Stomach smooth muscle (tissue), 2 donors: ENCODE data around the gene SIGMAR1.

ENCODE experiments used
- H3K27ac ChIP-seq: one replicate; pipeline ENCODE4 v1.7.0; 2013; ENCODE audit warnings: mild to moderate bottlenecking, low read length, inconsistent platforms
- H3K27me3 ChIP-seq, 2 donors: one replicate each; pipeline ENCODE4 v1.7.0; 2013; ENCODE audit warnings: low read length in 2 of 2; ENCODE audit not compliant: insufficient read depth in 2 of 2, control insufficient read depth in 1 of 2
- H3K36me3 ChIP-seq, 2 donors: one replicate each; pipeline ENCODE4 v1.7.0; 2013; ENCODE audit warnings: low read length in 2 of 2; ENCODE audit not compliant: control insufficient read depth in 2 of 2, insufficient read depth in 2 of 2
- H3K4me1 ChIP-seq: one replicate; pipeline ENCODE4 v1.7.0; 2013; ENCODE audit warnings: low read length; ENCODE audit not compliant: control insufficient read depth, insufficient read depth
- H3K4me3 ChIP-seq, 2 donors: one replicate each; pipeline ENCODE4 v1.7.0; 2013; ENCODE audit warnings: low read length in 2 of 2
- H3K9ac ChIP-seq, 2 donors: one replicate each; pipeline ENCODE4 v1.7.0; 2013; ENCODE audit warnings: low read length in 2 of 2, mild to moderate bottlenecking in 1 of 2
- H3K9me3 ChIP-seq, 2 donors: one replicate each; pipeline ENCODE4 v1.7.0; 2013; ENCODE audit warnings: low read length in 2 of 2; ENCODE audit not compliant: control insufficient read depth in 2 of 2
- donor health status: healthy.
- donor health status: Pancreatic carcinoma.

SIGMAR1 gene

GRCh38 chr9:34601937-34602573 is 35.5 kb downstream of the SIGMAR1 start:
- Histone ChIP-seq H3K4me1 (no peaks in the 10 kb centered on the region), H3K27me3 (peaks cover 0 to 6% of the 10 kb centered on the region in 2 donors), H3K36me3 (no peaks in the 10 kb centered on the region), H3K4me3 (no peak overlapping the region), H3K9ac (no peak overlapping the region), H3K27ac (no peak overlapping the region), H3K9me3 (no peaks in the 10 kb centered on the region)

- no peaks in the 10 kb centered on the region for H3K36me3 ChIP-seq
- H3K9me3 ChIP-seq = no peaks in the 10 kb centered on the region
- no peak overlapping the region for H3K27ac ChIP-seq
- no peak overlapping the region for H3K9ac ChIP-seq
- no peak overlapping the region for H3K4me3 ChIP-seq
- H3K27me3 ChIP-seq = peaks cover 0 to 6% of the 10 kb centered on the region in 2 donors
- no peaks in the 10 kb centered on the region for H3K4me1 ChIP-seq
These were observed 36.7 kb downstream of the SIGMAR1 start for GRCh38 chr9:34600908-34601307.

GRCh38 chr9:34599546-34599945 is 38.0 kb downstream of the SIGMAR1 start:
- Histone ChIP-seq H3K9me3 (no peaks in the 10 kb centered on the region), H3K27me3 (peaks cover 0 to 6% of the 10 kb centered on the region in 2 donors), H3K27ac (no peak overlapping the region), H3K36me3 (no peaks in the 10 kb centered on the region), H3K9ac (no peak overlapping the region), H3K4me3 (no peak overlapping the region), H3K4me1 (no peaks in the 10 kb centered on the region)

- Histone ChIP-seq H3K9ac (no peak overlapping the region), H3K4me1 (peaks cover 37% of the 10 kb centered on the region), H3K27ac (no peak overlapping the region), H3K9me3 (no peaks in the 10 kb centered on the region), H3K36me3 (no peaks in the 10 kb centered on the region), H3K27me3 (peaks cover 7 to 9% of the 10 kb centered on the region in 2 donors), H3K4me3 (no peak overlapping the region)
These were observed 43.4 kb downstream of the SIGMAR1 start for GRCh38 chr9:34594177-34594576.

GRCh38 chr9:34592895-34593601 is 44.5 kb downstream of the SIGMAR1 start:
- H3K27me3 ChIP-seq = peaks cover 18% of the 10 kb centered on the region in 2 donors
- H3K9me3 ChIP-seq = no peaks in the 10 kb centered on the region
- H3K27ac ChIP-seq = no peak overlapping the region
- no peak overlapping the region for H3K4me3 ChIP-seq
- H3K4me1 ChIP-seq = peaks cover 44% of the 10 kb centered on the region
- H3K36me3 ChIP-seq = no peaks in the 10 kb centered on the region
- peak overlapping the region in 1 of 2 donors; percentile 21 for H3K9ac ChIP-seq

- no peak overlapping the region for H3K27ac ChIP-seq
- no peak overlapping the region for H3K4me3 ChIP-seq
- no peaks in the 10 kb centered on the region for H3K36me3 ChIP-seq
- no peak overlapping the region for H3K9ac ChIP-seq
- H3K9me3 ChIP-seq = no peaks in the 10 kb centered on the region
- peaks cover 44% of the 10 kb centered on the region for H3K4me1 ChIP-seq
- peaks cover 26 to 27% of the 10 kb centered on the region in 2 donors for H3K27me3 ChIP-seq
These were observed 45.4 kb downstream of the SIGMAR1 start for GRCh38 chr9:34591917-34592866.

GRCh38 chr9:34591248-34591916 is 46.2 kb downstream of the SIGMAR1 start:
- no peak overlapping the region for H3K27ac ChIP-seq
- H3K27me3 ChIP-seq = peaks cover 34 to 35% of the 10 kb centered on the region in 2 donors
- no peaks in the 10 kb centered on the region for H3K36me3 ChIP-seq
- H3K4me3 ChIP-seq = peak overlapping the region in 1 of 2 donors; percentile 44
- H3K9ac ChIP-seq = no peak overlapping the region
- peaks cover 44% of the 10 kb centered on the region for H3K4me1 ChIP-seq
- no peaks in the 10 kb centered on the region for H3K9me3 ChIP-seq

- H3K27me3 ChIP-seq = peaks cover 41% of the 10 kb centered on the region in 2 donors
- H3K4me1 ChIP-seq = peaks cover 44% of the 10 kb centered on the region
- no peak overlapping the region for H3K27ac ChIP-seq
- H3K36me3 ChIP-seq = no peaks in the 10 kb centered on the region
- H3K9me3 ChIP-seq = no peaks in the 10 kb centered on the region
- H3K9ac ChIP-seq = no peak overlapping the region
- H3K4me3 ChIP-seq = peak overlapping the region in 1 of 2 donors; percentile 73
These were observed 47.0 kb downstream of the SIGMAR1 start for GRCh38 chr9:34590381-34591247.

- H3K9me3 ChIP-seq = no peaks in the 10 kb centered on the region
- H3K4me3 ChIP-seq = peak within 1 kb of the TSS; percentile 47 to 73
- H3K9ac ChIP-seq = no peak within 1 kb of the TSS
- H3K4me1 ChIP-seq = peaks cover 44% of the 10 kb centered on the region
- H3K27me3 ChIP-seq = peaks cover 48 to 49% of the 10 kb centered on the region in 2 donors
- no peak within 1 kb of the TSS for H3K27ac ChIP-seq
- no peaks in the 10 kb centered on the region for H3K36me3 ChIP-seq
These were observed 47.8 kb downstream of the SIGMAR1 start, which contains the start of gene CNTFR for GRCh38 chr9:34589636-34590380. Gene CNTFR (minus strand): TSS chr9:34589724. CDS start chr9:34568981, 20,743 bp downstream.
